T-helper 22 cell (primary cell): ENCODE measurements around the gene CBFB.
"Not testable (repeated sequence)": the region's sequence is repeated elsewhere in the genome, so short reads cannot be mapped to it uniquely, and the experiment has no call there.

Experiments used
- DNase-seq: peaks from one replicate; pipeline ENCODE4 v3.0.0-alpha.2; 2020; ENCODE audit warnings: low read depth

Gene CBFB

GRCh38 chr16:67041520-67041919, 12.6 kb downstream of the CBFB start:
- DNase-seq: not testable (repeated sequence)

GRCh38 chr16:67043420-67043819, 14.5 kb downstream of the CBFB start:
- DNase-seq: no peak

DNA sequence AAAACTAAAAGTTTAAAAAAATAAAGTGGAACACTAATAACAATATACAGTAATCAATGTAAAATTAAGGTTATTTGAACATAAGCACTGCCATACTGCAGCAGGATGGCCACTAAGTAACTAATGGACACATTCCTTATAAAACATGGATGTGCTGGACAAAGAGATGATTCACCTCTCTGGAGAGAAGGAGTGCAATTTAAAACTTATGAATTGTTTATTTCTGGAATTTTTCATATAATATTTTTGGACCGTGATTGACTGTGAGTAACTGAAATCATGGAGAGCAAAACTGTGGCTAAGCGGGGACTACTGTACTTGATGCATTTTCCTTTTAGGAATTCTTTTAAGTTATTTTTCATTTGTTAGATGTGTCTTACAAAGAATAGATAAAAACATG, 21.8 kb downstream of the CBFB start:
- DNase-seq: no peak

DNA sequence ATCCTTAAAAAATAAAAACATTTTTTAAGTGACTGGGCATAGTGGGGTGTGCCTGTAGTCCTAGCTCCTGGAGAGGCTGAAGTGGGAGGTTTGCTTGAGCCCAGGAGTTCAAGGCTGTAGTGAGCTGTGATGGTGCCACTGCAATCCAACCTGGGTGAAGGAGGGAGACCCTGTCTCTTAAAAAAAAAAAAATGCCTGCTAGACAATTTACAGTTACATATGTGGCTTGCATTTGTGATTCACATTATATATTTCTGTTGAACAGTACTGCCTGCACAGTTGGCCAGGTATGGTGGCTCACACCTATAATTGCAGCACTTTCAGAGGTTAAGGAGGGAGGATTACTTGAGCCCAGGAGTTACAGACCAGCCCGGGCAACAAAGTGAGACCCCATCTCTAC, 23.4 kb downstream of the CBFB start:
- DNase-seq: no peak

- no peak for DNase-seq
These were observed 24.9 kb downstream of the CBFB start for GRCh38 chr16:67053767-67054334.

- no peak for DNase-seq
These were observed 26.0 kb downstream of the CBFB start for GRCh38 chr16:67054901-67055300.

DNA sequence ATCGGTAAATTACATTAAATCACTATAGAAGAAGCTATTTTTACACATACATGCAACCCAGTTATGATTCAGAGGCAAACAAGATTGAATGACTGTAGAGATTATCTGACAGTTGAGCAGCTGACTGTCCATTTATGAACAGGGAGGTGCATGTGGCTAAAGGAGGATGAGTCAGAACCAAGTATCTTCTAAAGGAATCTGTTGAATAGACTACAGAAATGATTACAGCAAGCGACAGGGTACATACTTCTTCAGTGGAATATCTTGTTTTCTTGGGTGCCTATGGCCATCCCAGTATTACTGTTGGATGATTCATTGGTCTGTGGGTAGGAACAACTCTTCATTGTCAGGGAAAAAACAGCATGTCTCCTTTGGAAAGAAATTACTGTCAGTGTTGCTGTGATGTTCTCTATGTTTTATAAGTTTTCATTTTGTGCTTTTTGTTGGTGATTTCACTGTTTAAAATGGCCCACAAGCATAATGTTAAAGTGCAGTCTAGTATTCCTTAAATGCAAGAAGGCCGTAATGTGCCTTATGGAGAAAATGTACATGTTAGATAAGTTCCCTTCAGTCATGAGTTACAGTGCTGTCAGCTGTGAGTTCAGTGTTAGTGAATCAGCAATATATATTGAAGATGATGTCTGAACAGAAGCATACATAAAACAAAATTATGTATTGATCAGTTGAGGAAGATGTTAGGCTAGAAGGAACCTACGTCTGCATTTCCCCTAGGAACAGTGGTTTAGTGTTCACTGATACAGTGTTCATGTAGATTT, 27.0 kb downstream of the CBFB start:
- DNase-seq: no peak

DNA sequence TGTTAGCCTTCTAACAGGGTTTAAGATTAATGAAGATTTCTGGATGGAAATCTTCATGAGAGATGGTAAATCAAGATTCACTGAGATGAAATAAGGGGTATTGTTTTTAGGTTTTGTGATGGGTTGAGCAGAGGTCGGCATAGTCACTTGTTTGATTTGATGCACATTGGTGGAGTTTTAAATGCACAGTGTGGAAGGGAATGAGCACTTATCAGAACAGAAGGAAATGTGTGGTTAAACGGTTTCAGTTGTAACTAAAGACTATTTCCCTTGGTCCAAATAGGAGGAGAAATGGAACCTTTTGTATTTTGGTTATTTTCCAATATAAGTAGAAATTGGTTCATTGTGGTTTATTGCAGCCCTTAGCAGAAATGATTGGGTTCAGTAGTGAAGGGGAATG, 34.1 kb downstream of the CBFB start:
- no peak for DNase-seq

- DNase-seq: no peak
These were observed 39.3 kb downstream of the CBFB start for GRCh38 chr16:67068212-67068753.

GRCh38 chr16:67071476-67072048, 42.6 kb downstream of the CBFB start:
- no peak for DNase-seq

DNA sequence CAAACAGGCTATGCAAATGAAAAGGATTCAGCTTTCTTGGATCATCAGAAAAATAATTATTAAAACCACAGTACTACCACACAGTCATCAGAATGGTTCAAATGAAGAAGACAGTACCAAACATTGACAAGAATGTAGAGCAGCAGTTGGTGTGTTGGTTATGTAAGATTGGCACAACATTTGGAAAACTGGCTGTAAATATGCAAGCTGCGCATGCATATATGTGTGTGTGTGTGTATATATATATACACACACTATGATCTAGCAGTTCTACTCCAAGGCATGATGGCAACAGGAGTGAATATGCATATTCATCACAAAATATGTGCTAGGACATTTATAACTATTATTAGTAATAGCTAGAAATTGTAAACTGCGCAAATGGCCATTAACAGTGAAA, 46.4 kb downstream of the CBFB start:
- DNase-seq: no peak

DNA sequence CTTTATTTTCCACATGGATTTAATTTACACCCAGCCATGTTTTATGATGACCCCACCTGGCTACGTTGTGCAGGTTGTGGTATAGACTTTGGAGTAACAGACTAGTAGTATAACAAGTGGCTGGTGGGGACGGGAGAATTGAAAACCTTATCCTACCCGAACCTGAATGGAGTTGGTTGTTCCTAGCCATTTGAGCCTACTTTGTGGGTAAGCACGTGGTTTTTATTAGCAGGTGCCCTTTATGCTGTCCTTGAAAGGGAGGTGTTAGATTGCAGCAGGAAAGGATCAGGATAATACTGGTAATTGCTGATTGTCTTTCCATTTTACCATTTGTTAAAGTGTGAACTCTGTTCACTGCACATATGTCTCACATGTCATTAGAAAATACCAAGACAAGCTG, 48.9 kb downstream of the CBFB start:
- no peak for DNase-seq

- no peak for DNase-seq
These were observed 53.2 kb downstream of the CBFB start for GRCh38 chr16:67082100-67082499.

DNA sequence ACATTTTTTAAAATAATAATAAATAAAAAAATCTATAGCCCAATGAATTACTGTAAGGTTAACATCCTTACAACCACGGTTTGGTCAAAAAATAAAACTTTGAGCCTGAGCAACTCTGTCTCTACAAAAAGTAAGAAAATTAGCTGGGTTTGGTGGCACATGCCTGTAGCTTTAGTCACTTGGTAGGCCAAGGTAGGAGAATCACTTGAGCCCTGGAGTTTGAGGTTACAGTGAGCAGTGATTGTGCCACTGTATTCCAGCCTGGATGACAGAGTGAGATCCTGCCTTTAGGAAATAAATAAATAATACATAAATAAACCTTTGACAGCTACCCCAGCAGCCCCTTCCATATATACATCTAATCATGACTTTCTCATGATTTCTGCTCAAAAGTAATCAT, 53.9 kb downstream of the CBFB start:
- no peak for DNase-seq

DNA sequence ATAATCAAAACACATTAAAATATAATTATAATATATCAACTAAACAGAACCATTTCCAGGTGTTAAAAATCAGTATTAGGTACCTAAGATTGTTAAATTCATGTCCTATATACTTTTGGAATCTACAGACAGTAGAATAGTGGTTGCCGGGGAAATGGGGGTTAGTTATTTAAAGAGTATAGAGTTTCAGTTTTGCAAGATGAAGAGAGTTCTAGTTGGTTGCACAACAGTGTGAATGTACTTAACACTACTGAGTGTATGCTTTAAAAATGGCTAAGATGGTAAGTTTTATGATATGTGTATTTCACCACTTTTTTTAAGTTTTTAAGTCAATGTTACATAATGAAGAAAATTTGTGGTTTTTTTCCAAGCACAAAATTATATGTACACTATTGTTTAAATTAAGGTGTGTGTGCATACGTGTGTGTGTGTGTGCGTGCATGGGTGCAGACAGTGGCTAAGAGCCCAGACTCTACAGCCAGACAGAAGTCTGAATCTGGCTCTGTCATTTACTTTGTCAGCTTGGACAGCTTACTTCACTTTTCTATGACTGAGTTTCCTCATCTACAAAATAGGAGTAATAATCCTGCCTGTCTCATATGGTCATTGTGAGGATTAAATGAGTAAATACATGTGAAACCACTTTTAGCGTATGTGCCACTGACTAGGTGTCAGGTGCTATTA, 55.5 kb downstream of the CBFB start:
- DNase-seq: no peak

- DNase-seq: no peak
These were observed 57.9 kb downstream of the CBFB start for GRCh38 chr16:67086822-67087221.

GRCh38 chr16:67087291-67087690, 58.3 kb downstream of the CBFB start:
- no peak for DNase-seq

DNA sequence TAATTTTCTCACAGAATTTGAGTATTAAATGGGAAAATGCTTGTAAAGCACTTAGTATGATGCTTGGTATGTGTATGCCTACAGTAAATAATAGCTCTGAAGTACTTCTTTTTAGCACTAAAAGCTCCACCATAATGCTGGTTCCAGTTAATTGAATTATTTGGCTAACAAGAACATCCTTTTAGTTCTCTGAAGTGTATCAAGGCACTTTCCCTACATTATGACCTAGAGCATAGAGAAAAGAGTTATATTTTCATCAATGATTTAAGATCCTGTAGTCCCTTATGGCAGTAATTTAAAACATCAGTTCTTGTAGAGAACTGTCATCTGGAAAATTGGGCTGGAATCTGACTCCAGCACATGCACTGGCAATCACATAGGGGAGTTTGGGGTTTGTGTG, 58.9 kb downstream of the CBFB start:
- no peak for DNase-seq

DNA sequence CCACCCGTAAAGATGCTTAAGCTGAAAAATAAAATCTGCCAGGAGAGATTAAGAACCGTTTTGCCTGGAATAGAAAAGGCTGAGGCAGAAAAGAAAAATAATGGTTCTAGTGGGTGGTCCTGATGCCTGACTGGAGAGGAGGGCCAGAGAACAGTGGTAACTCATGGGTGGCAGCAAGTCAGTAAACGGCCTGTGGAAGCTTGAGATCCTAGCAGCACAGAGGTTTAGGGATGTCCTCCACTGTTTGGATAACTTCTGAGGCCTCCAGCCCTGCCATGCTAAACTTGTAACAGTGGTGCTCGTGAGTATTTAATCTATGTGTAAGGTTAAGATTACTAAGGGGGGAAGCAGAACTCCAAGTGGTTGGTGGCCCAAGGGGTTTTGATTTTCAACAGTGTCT, 59.6 kb downstream of the CBFB start:
- no peak for DNase-seq

GRCh38 chr16:67089101-67089500, 60.2 kb downstream of the CBFB start:
- DNase-seq: no peak

DNA sequence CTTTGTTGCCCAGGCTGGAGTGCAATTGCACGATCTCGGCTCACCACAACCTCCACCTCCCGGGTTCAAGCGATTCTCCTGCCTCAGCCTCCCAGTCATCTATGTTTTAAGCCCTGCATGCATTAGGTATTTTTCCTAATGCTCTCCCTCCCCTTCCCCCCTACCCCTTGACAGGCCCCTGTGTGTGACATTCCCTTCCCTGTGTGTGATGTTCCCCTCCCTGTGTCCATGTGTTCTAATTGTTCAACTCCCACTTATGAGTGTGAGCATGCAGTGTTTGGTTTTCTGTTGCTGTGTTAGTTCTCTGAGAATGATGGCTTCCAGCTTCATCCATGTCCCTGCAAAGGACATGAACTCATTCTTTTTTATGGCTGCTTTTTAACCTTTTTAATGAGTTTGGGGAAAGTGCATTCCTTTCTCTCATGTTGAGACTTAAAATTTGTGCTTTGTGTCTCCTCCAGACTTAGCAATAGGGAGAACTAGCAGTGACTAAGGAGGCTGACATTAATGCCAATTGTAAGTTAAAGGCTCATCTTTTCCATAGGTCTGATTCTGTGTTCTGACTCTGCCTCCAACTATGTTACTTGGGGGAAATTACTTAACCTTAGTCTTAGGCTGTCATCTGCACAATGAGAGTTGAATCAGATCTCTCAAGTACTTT, 63.1 kb downstream of the CBFB start:
- DNase-seq: no peak

GRCh38 chr16:67093098-67093726, 64.3 kb downstream of the CBFB start:
- DNase-seq: no peak
